Memory B cell (primary cell): Measurements from ENCODE around the gene DDX4.

Source experiments
- ATAC-seq: fragments of 150-1000 bp; cut with Tn5 transposase; 2 replicates; pipeline ENCODE4 v1.10.0; 2021; ENCODE audit warnings: low read depth, mild to moderate bottlenecking, moderate library complexity
- DNase-seq, 2 donors: peaks; one replicate each; pipeline ENCODE4 v3.0.0; 2022; ENCODE audit warnings: low spot score in 2 of 2
- H3K27ac Mint-ChIP-seq: one replicate; pipeline ENCODE4 v1.8.0; 2022; ENCODE audit warnings: mild to moderate bottlenecking, moderate library complexity, mixed read lengths
- H3K27me3 Mint-ChIP-seq: one replicate; pipeline ENCODE4 v1.8.0; 2022; ENCODE audit warnings: mixed read lengths
- H3K36me3 Mint-ChIP-seq: one replicate; pipeline ENCODE4 v1.8.0; 2022; ENCODE audit warnings: mild to moderate bottlenecking, mixed read lengths
- H3K4me1 Mint-ChIP-seq: one replicate; pipeline ENCODE4 v1.8.0; 2022; ENCODE audit warnings: mixed read lengths
- H3K4me3 Mint-ChIP-seq: one replicate; pipeline ENCODE4 v1.8.0; 2022; ENCODE audit warnings: mild to moderate bottlenecking, moderate library complexity, mixed read lengths
- H3K9me3 Mint-ChIP-seq: one replicate; pipeline ENCODE4 v1.8.0; 2022; ENCODE audit warnings: mixed read lengths

DDX4 gene

DNA sequence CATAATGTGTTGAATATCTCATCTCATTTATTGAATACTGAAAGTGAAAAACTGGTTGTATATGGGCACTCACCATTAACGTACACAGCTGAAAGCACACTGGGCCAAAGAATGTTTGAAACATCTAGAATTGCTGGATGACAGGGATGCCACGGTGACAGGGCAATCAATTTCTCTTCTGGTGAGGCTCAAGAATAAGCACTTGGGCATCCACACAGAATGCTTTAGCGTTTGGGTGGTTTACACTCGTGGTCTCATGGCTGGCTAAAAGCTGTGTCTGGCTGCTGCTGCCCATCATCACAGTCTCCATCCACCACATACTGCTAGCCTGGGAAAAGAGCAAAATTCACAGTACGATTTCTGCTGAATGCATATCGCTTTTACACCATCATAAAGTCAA is 82.6 kb downstream of the DDX4 start:
- H3K4me3 Mint-ChIP-seq = no peak overlapping the region
- no peaks in the 10 kb centered on the region for H3K4me1 Mint-ChIP-seq
- H3K27ac Mint-ChIP-seq = no peak overlapping the region
- no peaks in the 10 kb centered on the region for H3K36me3 Mint-ChIP-seq
- H3K9me3 Mint-ChIP-seq = no peaks in the 10 kb centered on the region
- ATAC-seq = no peak
- H3K27me3 Mint-ChIP-seq = peaks cover 11% of the 10 kb centered on the region
- DNase-seq = no peak

DNA sequence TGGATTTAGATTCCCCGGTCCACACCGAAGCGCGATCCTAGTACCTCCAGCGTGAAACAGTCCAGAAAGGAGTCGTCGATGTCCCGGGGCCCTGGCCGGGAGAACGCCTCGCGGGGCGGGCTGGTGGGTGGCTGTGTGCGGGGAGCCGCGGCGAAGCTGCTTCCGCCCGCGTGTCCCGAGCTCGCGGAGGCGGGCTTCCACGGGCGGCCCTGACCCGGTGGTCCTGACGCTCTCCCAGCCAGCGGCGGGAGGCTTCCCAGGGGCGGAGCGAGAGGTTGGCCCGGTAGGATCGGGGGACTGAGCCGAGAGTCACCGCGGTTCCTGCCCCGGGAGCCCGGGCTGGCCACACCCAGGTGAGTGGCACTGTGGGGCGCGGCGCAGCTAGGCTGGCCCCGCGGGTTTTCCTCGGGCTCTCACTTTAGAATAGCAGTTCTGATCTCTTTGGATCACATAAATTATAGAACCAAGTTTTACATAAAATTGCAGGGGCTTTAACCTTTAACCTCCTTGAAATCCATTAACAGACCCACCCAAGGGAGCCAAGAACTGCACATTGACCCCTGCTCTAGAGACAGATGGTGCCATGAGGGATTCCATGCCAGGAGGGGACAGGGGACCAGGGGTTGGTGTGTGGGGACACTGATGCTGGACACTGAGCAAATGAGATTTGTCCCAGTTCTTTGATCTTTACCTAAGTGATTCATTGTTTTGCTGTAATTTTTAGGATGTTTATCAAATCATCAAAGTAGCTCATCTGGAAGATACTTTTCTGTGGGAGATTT is 84.1 kb downstream of the DDX4 start:
- Mint-ChIP-seq H3K4me3 (no peak overlapping the region), H3K27ac (no peak overlapping the region), H3K9me3 (no peaks in the 10 kb centered on the region), H3K4me1 (no peaks in the 10 kb centered on the region), H3K27me3 (peaks cover 11% of the 10 kb centered on the region), H3K36me3 (no peaks in the 10 kb centered on the region)
- ATAC-seq = no peak
- no peak for DNase-seq

DNA sequence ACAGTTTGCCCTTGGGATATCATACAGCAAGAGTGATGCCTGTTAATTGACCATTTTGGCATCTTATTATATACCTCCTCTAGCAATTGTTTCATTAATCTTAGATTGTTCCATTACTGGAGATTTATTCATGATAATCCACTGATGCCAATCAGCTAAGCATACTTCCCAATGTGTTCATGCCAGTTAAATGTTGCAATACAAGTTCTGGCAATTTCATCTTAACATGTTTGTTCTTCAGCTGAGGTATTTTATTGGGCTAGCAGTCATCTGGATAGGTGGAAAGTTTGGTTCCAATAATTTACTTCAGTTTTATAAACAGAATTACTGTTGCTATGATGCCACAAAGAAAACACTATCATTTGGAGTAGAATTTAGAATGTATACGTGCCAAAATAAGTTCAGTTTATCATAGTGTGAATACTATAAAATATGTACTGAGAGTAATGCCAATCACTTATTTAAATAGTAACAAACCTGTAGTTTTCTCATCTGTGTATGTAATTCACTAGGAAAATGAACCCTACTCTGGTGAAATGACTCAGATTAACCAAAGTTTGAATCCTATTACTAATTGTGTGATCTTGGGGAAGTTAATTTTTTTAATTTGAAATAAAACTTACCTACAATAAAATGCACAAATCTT is 85.4 kb downstream of the DDX4 start:
- Mint-ChIP-seq H3K36me3 (no peaks in the 10 kb centered on the region), H3K27me3 (peaks cover 14% of the 10 kb centered on the region), H3K4me1 (no peaks in the 10 kb centered on the region), H3K4me3 (no peak overlapping the region), H3K9me3 (no peaks in the 10 kb centered on the region), H3K27ac (no peak overlapping the region)
- no peak for DNase-seq
- no peak for ATAC-seq

DNA sequence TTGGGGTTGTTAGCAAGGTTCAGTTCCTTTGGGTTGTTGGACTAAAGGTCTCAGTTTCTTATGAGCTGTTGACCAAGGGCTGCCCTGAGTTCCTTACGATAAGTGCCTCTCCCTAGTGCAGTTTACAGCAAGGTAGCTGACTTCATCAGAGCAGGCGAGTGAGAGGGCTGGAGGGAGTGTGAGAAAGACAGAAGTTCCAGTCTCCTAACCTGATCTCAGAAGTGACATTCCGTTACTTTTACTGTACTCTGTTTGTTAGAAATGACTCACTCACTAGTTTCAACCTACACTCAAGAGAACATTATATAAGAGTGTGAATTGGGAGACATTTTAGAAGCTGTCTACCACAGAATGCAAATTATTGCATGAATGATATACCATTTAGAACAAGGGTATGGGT is 92.1 kb downstream of the DDX4 start:
- ATAC-seq (no peak), DNase-seq (no peak)
- Mint-ChIP-seq H3K4me1 (no peaks in the 10 kb centered on the region), H3K27me3 (peaks cover 9% of the 10 kb centered on the region), H3K9me3 (no peaks in the 10 kb centered on the region), H3K27ac (no peak overlapping the region), H3K36me3 (no peaks in the 10 kb centered on the region), H3K4me3 (no peak overlapping the region)

DNA sequence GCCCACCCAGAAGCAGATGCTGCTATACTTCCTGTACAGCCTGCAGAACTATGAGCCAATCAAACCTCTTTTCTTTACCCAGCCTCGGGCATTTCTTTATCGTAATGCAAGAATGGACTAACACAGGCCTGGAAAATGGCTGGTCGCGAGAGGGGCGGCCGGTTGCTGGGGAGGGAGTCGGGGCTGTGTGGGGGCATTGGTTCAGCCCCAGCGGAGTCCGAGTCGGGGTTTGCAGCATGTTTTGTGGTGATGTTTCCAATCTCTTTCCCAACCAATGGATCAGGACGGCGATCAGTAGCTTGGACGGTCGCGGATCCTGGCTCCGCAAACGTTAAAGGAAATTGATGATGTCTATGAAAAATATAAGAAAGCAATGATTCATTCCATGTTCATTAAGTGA is 94.6 kb downstream of the DDX4 start:
- Mint-ChIP-seq H3K36me3 (no peaks in the 10 kb centered on the region), H3K27ac (no peak overlapping the region), H3K4me3 (no peak overlapping the region), H3K9me3 (no peaks in the 10 kb centered on the region), H3K27me3 (peaks cover 9% of the 10 kb centered on the region), H3K4me1 (no peaks in the 10 kb centered on the region)
- ATAC-seq (no peak), DNase-seq (no peak)

DNA sequence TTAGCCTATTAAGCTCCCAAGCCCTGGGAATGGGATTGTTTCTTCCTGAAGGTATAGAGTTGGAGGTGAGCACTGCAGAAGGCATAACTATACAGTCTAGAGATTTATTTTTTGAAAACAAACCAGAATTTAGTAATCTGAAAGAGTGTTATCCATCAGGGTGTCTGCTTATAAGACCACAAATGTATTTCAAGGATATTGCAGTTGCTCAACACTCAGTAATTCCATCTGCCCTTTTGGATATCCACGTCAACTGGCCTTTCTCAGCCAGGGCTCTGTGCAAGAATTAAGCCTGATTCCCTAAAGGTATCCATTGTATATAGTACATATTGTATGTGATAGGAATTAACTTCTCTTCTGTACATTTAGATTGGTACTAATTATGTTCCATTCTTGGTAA is 98.3 kb downstream of the DDX4 start:
- no peaks in the 10 kb centered on the region for H3K4me1 Mint-ChIP-seq
- H3K27ac Mint-ChIP-seq = no peak overlapping the region
- no peak overlapping the region for H3K4me3 Mint-ChIP-seq
- H3K27me3 Mint-ChIP-seq = peaks cover 10% of the 10 kb centered on the region
- no peaks in the 10 kb centered on the region for H3K36me3 Mint-ChIP-seq
- H3K9me3 Mint-ChIP-seq = no peaks in the 10 kb centered on the region
- ATAC-seq (no peak), DNase-seq (no peak)

DNA sequence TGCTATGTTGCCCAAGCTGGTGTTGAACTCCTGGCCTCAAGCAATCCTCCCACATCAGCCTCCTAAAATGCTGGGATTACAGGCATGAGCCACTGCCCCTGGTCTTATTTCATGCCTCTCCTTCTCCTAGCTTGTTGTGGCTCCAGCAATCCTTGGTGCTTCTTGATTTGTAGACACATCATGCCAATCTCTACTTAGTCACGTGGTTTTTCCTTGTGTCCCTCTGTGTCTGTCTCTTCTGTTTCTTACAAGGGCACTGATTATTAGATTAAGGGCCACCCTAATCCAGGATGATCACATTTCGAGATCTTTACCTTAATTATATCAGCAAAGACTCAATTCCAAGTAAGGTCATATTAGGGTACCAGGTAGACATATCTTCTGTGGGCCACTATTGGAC is 104.1 kb downstream of the DDX4 start:
- Mint-ChIP-seq H3K36me3 (no peaks in the 10 kb centered on the region), H3K4me1 (no peaks in the 10 kb centered on the region), H3K9me3 (peaks cover 8% of the 10 kb centered on the region), H3K27me3 (peaks cover 2% of the 10 kb centered on the region), H3K27ac (no peak overlapping the region), H3K4me3 (no peak overlapping the region)
- DNase-seq = no peak
- no peak for ATAC-seq

DNA sequence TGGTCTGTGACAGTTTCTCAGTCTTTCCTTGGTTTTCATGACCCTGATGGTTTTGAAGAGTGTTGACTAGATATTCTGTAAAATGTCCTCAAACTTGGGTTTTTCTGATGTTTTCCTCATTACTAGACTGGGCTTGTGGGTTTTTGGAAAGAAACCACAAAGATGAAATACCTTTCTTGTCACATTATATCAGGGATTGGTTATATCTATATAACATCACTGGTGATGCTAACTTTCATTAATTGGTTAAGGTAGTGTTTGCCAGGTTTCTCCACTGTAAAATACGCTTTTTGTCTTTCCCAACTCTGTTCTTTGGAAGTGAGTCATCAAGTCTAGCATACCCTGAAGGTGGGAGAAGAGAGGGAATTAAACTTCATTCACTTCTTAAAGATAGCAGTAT is 110.0 kb downstream of the DDX4 start:
- Mint-ChIP-seq H3K4me3 (no peak overlapping the region), H3K27me3 (peaks cover 10% of the 10 kb centered on the region), H3K4me1 (no peaks in the 10 kb centered on the region), H3K9me3 (peaks cover 7% of the 10 kb centered on the region), H3K27ac (no peak overlapping the region), H3K36me3 (no peaks in the 10 kb centered on the region)
- ATAC-seq (no peak), DNase-seq (no peak)

DNA sequence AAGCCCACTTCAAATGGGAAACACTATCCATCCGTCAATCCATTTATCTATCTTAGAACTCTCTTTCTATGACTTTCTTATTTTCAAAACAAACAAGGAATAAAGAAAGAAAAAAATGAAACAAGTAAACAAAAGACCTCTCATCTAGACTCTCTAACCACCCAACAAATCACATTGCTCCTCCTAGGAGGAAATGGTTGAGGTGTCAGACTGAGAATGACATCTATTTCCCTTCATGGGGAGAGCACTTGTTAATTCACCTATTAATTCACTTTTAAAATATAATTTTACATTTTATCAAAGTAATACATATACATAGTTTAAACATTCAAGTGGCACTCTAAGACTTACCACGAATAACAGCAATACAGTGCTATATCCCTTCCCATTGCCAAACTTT is 110.9 kb downstream of the DDX4 start:
- ATAC-seq (no peak), DNase-seq (no peak)
- Mint-ChIP-seq H3K27me3 (peaks cover 11% of the 10 kb centered on the region), H3K27ac (no peak overlapping the region), H3K36me3 (no peaks in the 10 kb centered on the region), H3K4me3 (no peak overlapping the region), H3K4me1 (no peaks in the 10 kb centered on the region), H3K9me3 (peaks cover 2% of the 10 kb centered on the region)

DNA sequence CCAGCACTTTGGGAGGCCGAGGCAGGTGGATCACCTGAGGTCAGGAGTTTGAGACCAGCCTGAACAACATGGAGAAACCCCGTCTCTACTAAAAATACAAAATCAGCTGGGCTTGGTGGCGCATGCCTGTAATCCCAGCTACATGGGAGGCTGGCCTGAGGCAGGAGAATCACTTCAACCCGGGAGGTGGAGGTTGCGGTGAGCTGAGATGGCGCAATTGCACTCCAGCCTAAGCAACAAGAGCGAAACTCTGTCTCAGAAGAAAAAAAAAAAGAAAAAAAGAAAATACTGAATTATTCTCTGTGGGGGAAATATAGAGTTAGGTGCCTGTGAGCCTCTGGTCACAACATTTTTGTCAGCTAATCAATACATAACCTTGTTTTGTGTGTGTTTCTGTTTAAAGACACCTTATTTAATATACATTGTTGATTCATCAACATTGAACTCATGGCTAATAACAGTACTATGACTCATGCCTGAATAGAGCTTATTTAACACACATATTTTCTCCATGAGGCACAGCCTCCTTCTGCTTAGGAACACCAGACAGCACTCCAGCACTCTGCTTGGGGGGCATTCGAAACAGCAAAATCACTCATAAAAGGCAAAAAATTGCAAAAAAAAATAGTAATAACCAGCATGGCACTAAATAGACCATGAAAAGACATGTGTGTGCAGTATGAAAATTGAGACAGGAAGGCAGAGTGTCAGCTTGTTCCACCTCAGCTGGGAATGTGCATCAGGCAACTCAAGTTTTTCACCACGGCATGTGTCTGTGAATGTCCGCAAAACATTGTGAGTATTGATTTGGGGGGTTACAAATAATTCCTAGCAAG is 113.2 kb downstream of the DDX4 start, which contains the start of gene IL31RA:
Gene IL31RA (plus strand): TSS at position 519 of the 836 bp plus-strand sequence. CDS start 214 bp downstream, at position 733.
- H3K36me3 Mint-ChIP-seq = no peaks in the 10 kb centered on the region
- H3K27me3 Mint-ChIP-seq = peaks cover 14% of the 10 kb centered on the region
- no peaks in the 10 kb centered on the region for H3K4me1 Mint-ChIP-seq
- DNase-seq (no peak), ATAC-seq (no peak)
- H3K4me3 Mint-ChIP-seq = no peak within 1 kb of the TSS
- no peaks in the 10 kb centered on the region for H3K9me3 Mint-ChIP-seq
- no peak within 1 kb of the TSS for H3K27ac Mint-ChIP-seq

DNA sequence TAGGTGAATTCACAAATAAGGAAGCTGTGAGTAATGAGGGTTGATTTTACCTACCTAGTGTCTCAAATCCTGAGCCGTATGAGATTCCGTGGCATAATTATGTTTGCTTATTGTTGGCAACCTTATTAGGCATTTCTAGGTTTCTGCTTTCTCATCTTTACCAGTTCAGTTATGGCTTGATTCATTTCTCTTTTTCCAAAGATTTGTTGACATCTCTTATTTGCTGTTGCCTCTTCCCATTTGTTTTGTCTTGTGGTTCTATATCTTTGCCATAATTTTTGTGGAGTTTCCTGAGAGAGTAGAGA is 113.8 kb downstream of the DDX4 start:
- ATAC-seq = no peak
- no peak for DNase-seq
- Mint-ChIP-seq H3K4me3 (no peak overlapping the region), H3K27me3 (peaks cover 14% of the 10 kb centered on the region), H3K4me1 (no peaks in the 10 kb centered on the region), H3K9me3 (no peaks in the 10 kb centered on the region), H3K36me3 (no peaks in the 10 kb centered on the region), H3K27ac (no peak overlapping the region)

DNA sequence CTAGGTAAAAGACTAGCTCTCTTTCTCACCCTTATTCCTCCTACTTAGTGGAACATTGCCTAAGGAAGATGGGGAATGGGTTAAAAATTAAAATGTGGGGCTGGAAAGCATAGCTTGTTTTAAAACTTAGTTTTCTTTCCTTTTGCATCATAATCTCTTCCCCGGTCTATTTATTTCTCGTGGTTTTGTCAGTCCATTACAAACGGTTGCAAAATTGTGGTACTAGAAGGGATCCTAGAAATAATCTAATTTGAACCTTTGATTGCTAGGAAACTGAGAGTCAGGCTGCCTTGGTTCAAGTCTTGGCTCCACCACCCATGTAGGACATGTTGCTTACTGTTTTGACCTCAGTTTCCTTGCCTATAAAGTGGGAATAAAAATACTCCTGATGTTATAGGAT is 114.6 kb downstream of the DDX4 start:
- H3K4me1 Mint-ChIP-seq = no peaks in the 10 kb centered on the region
- H3K4me3 Mint-ChIP-seq = no peak overlapping the region
- H3K9me3 Mint-ChIP-seq = no peaks in the 10 kb centered on the region
- no peak overlapping the region for H3K27ac Mint-ChIP-seq
- H3K36me3 Mint-ChIP-seq = no peaks in the 10 kb centered on the region
- H3K27me3 Mint-ChIP-seq = peaks cover 17% of the 10 kb centered on the region
- ATAC-seq = no peak
- no peak for DNase-seq

DNA sequence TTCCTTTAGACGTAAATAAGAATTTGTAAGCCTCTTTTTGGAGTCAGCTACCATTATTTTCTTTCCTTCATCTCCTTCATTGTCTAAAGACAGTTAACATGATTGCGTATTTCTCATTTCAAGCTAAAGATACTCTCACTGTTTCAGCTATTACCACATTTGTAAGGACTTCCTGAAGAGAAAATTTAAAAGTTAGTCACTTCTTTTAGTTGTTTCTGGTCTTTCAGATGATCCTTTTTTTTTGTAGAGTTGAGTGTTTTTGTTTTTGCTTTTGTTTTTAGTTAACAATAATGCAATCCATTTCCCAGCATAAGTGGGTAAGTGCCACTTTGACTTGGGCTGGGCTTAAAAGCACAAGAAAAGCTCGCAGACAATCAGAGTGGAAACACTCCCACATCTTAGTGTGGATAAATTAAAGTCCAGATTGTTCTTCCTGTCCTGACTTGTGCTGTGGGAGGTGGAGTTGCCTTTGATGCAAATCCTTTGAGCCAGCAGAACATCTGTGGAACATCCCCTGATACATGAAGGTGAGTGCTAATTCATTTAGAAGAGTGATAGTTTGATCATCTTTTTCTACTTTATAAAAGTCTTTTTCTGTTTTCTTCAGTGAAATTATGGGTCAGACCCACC is 115.3 kb downstream of the DDX4 start:
- ATAC-seq (no peak), DNase-seq (no peak)
- H3K36me3 Mint-ChIP-seq = no peaks in the 10 kb centered on the region
- no peaks in the 10 kb centered on the region for H3K4me1 Mint-ChIP-seq
- H3K4me3 Mint-ChIP-seq = no peak overlapping the region
- H3K9me3 Mint-ChIP-seq = no peaks in the 10 kb centered on the region
- H3K27ac Mint-ChIP-seq = no peak overlapping the region
- peaks cover 19% of the 10 kb centered on the region for H3K27me3 Mint-ChIP-seq

DNA sequence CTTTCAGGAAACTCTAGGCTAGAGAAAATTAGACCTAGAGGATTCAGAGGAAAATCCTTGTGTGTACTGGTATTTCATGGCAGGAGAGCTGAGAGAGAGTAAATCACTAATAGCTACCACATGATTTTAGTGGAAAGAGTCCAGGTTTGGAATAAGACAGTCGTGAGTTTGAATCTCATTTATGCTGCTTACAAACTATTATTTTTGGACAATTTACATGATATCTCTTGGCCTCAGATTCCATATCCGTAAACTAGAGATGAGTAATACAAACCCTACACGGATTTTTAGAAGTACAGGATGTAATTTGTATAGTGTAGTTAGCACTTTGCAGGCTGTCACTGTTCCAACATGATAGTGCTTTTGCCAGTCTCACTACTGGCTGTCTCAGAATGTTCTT is 116.0 kb downstream of the DDX4 start:
- no peak overlapping the region for H3K4me3 Mint-ChIP-seq
- ATAC-seq (no peak), DNase-seq (no peak)
- no peaks in the 10 kb centered on the region for H3K4me1 Mint-ChIP-seq
- no peaks in the 10 kb centered on the region for H3K36me3 Mint-ChIP-seq
- H3K27ac Mint-ChIP-seq = no peak overlapping the region
- no peaks in the 10 kb centered on the region for H3K9me3 Mint-ChIP-seq
- H3K27me3 Mint-ChIP-seq = peaks cover 21% of the 10 kb centered on the region
